Colonic mucosa (tissue), 4 donors: ENCODE results near the gene SLC22A2. TPM values are rescaled to one million over a fixed set of nuclear protein-coding genes. Genes with fewer than 3 reads are reported as not detected.

ENCODE experiments used
- DNase-seq: peaks from one replicate; pipeline ENCODE4 v3.0.0-alpha.2; 2020
- H3K27ac ChIP-seq: fragments of 200-600 bp; one replicate; pipeline ENCODE4 v1.8.0; 2021
- H3K27me3 ChIP-seq: fragments of 200-600 bp; one replicate; pipeline ENCODE4 v1.8.0; 2021
- H3K36me3 ChIP-seq: fragments of 200-600 bp; one replicate; pipeline ENCODE4 v1.8.0; 2021
- H3K4me1 ChIP-seq: fragments of 200-600 bp; one replicate; pipeline ENCODE4 v1.8.0; 2021; ENCODE audit warnings: mild to moderate bottlenecking
- H3K4me3 ChIP-seq: fragments of 200-600 bp; one replicate; pipeline ENCODE4 v1.8.0; 2021
- H3K9ac ChIP-seq, 2 donors: one replicate each; pipeline ENCODE4 v1.7.0; 2013; ENCODE audit warnings: control low read depth in 2 of 2, low read depth in 2 of 2, low read length in 2 of 2
- H3K9me3 ChIP-seq: fragments of 200-600 bp; one replicate; pipeline ENCODE4 v1.8.0; 2021
- CTCF ChIP-seq: fragments of 200-600 bp; IDR thresholded peaks from one replicate; pipeline ENCODE4 v1.8.0; 2022; ENCODE audit warnings: antibody characterized with exemption, mild to moderate bottlenecking
- intact Hi-C: fragments of 100-400 bp; cut with DNase I; formaldehyde crosslinking; loops from one replicate; pipeline ENCODE4 v1.14.1; 2022
- total RNA-seq, 2 donors: library from RNA; stranded (reverse); fragmentation: NEBNext Ultra II Directional in 1 of 2; extraction: Animal tissue kit (Norgen Biotek cat#: 25700) in 1 of 2; gene quantifications; one replicate each; pipeline ENCODE4 v1.2.1, GENCODE V29; 2021
- donor health status: healthy.
- donor health status: DM: no; HTN: no; CAD: no.
- donor health status: DM: no; HTN: no; CAD: no.

SLC22A2 gene
- total RNA-seq, 2 donors from 2014 or later = not detected

DNA sequence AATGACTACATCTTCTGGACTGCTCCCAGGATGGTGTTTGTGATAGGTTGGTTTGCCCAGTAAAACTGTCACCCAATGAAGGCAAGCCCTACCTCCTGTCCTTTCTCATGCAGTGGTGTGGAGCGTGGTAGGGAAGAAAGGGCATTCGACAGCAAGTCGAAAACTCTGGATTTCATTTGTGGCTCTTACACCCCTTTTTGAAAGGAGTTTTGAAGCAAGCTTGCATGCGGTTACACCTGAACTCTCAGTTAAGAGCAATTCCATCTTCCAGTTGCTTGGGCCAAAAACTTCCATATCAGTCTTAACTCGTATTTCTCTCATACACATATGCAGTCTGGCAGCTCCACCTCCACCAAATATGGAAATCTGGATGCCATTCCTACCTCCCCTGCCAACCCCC is 19.7 kb upstream of the SLC22A2 start:
- no peaks in the 10 kb centered on the region for H3K4me1 ChIP-seq
- H3K9me3 ChIP-seq = no peaks in the 10 kb centered on the region
- H3K36me3 ChIP-seq = no peaks in the 10 kb centered on the region
- no peak for DNase-seq
- H3K27me3 ChIP-seq = no peaks in the 10 kb centered on the region
- no peak for TF ChIP-seq CTCF
- H3K9ac ChIP-seq = no peak overlapping the region
- H3K27ac ChIP-seq = no peak overlapping the region
- H3K4me3 ChIP-seq = no peak overlapping the region
- intact Hi-C loops = no loop called here

DNA sequence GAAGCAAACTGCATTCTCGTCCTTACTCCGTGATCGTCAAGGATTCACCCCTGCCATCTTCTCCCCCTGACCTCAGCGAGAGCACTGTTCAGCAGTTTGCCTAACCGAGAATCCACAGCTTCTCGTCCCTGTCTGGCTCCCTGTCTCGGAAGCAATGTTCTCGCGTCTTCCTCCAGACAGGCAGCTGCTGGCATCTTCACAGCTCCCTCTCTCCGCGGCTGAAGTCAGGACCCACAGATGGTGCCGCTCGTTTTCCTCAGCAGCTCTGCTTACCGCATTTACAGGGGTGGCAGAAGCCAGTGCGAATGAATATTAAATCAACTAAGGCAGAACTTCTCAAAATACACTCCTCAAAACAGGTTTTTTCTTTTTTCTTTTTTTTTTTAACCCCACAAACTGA is 18.9 kb upstream of the SLC22A2 start:
- no peak overlapping the region for H3K27ac ChIP-seq
- no peak overlapping the region for H3K4me3 ChIP-seq
- H3K4me1 ChIP-seq = no peaks in the 10 kb centered on the region
- H3K9me3 ChIP-seq = no peaks in the 10 kb centered on the region
- H3K9ac ChIP-seq = no peak overlapping the region
- intact Hi-C loops = no loop called here
- TF ChIP-seq CTCF = no peak
- no peaks in the 10 kb centered on the region for H3K27me3 ChIP-seq
- DNase-seq = no peak
- H3K36me3 ChIP-seq = no peaks in the 10 kb centered on the region

- no peak for DNase-seq
- no peaks in the 10 kb centered on the region for H3K9me3 ChIP-seq
- H3K27ac ChIP-seq = no peak overlapping the region
- intact Hi-C loops = no loop called here
- H3K27me3 ChIP-seq = no peaks in the 10 kb centered on the region
- no peak overlapping the region for H3K9ac ChIP-seq
- no peaks in the 10 kb centered on the region for H3K36me3 ChIP-seq
- H3K4me3 ChIP-seq = no peak overlapping the region
- no peaks in the 10 kb centered on the region for H3K4me1 ChIP-seq
- TF ChIP-seq CTCF = no peak
Observed at GRCh38 chr6:160277144-160277543, 18.5 kb upstream of the SLC22A2 start.

DNA sequence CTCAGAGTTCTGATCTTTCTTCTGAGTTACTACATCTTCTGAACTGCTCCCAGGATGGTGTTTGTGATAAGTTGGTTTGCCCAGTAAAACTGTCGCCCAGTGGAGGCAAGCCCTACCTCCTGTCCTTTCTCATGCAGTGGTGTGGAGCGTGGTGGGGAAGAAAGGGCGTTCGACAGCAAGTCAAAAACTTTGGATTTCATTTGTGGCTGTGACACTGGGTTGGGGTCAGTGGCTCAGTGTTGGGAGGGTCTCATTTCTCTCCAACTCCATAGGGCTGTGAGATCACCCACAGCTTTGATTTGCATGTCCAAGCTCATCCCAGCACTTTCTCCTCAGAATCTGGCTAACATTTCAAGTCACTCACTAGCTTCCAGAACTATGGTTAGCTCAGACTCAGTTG is 17.5 kb upstream of the SLC22A2 start:
- no peak overlapping the region for H3K4me3 ChIP-seq
- TF ChIP-seq CTCF = no peak
- no peaks in the 10 kb centered on the region for H3K27me3 ChIP-seq
- no peaks in the 10 kb centered on the region for H3K36me3 ChIP-seq
- no peaks in the 10 kb centered on the region for H3K9me3 ChIP-seq
- no peak overlapping the region for H3K9ac ChIP-seq
- no peak for DNase-seq
- intact Hi-C loops = no loop called here
- H3K4me1 ChIP-seq = no peaks in the 10 kb centered on the region
- no peak overlapping the region for H3K27ac ChIP-seq

DNA sequence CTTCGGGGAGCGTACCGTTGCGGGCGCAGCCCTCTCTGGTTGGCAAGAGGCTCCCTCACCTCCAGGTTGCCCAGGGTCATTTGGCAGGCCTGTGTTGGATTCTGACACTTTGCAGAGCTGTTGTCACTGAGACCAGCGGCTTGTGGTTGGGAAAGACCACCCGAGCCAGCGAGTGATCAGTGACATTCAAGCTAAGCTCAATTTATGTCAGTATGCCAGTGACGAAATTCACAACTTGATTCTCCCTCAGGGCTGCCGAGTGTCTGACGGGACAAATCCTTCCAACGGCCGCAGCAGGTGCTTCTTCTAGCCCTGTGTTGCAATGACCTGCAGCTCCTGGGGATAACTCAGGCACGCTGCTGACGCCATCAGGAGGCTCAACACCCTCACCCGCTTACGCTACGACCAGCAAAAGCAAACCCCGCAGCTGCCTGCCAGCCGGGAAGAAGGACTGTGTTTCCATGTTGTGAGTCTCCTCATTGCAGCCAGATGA is 16.9 kb upstream of the SLC22A2 start:
- TF ChIP-seq CTCF = no peak
- Histone ChIP-seq H3K9ac (no peak overlapping the region), H3K27ac (no peak overlapping the region), H3K4me1 (no peaks in the 10 kb centered on the region), H3K4me3 (no peak overlapping the region), H3K36me3 (no peaks in the 10 kb centered on the region), H3K9me3 (no peaks in the 10 kb centered on the region), H3K27me3 (no peaks in the 10 kb centered on the region)
- intact Hi-C loops = no loop called here
- DNase-seq = no peak
